ENCODE data around the gene MRTO4. TPM values are rescaled to one million over a fixed set of nuclear protein-coding genes. Genes with fewer than 3 reads are reported as not detected.
"Not testable (repeated sequence)": the region's sequence is repeated elsewhere in the genome, so short reads cannot be mapped to it uniquely, and the experiment has no call there.

MRTO4 gene
- total RNA-seq, 1 experiment from 2014 or later: 90.1 TPM

GRCh38 chr1:19273106-19273843 lies 21.7 kb downstream of the MRTO4 start:
- no TSS peak for BruUV-seq (replicated peaks)
- Histone ChIP-seq H3K27ac (ENCODE audit: low read length) (no peak overlapping the region), H3K4me1 (ENCODE audit: control insufficient read depth, insufficient read depth, low read length) (no peaks in the 10 kb centered on the region), H3K27me3 (ENCODE audit: control insufficient read depth, insufficient read depth, low read length) (no peaks in the 10 kb centered on the region), H3K9me3 (ENCODE audit: control insufficient read depth, insufficient read depth, low read depth, low read length) (no peaks in the 10 kb centered on the region), H3K4me3 (ENCODE audit: low read depth in 2 of 2, low read length in 2 of 2) (no peak overlapping the region), H3K36me3 (ENCODE audit: control insufficient read depth, insufficient read depth, low read length) (no peaks in the 10 kb centered on the region)
- intact Hi-C loops (cut with micrococcal nuclease; ENCODE audit: unreplicated experiment): no loop called here
- in situ Hi-C loops (cut with HindIII; ENCODE audit: low pct_unique_long_range_greater_than_20kb, low sequenced_read_pairs): no loop called here
- POLR2A ChIA-PET: no interaction called here
- CTCF ChIA-PET: interaction anchor here (0.6 kb wide), 1 partner anchor 387 kb away, joined by 3 read pairs; no protein-coding TSS in a partner anchor
- DNase-seq (ENCODE audit: low read depth, low spot score) (no peak), ATAC-seq (no peak)
- no peak for TF ChIP-seq REST (IDR thresholded peaks at IDR 0.05; ENCODE audit: insufficient read depth in 1 of 2, low read depth in 2 of 2, low read length in 1 of 2)
- TF ChIP-seq TCF7L2 (IDR thresholded peaks at IDR 0.05; ENCODE audit: low read depth, low read length): no peak
- TF ChIP-seq CTCF (IDR thresholded peaks at IDR 0.05): no peak
- no peak for TF ChIP-seq SIN3A (IDR thresholded peaks at IDR 0.05; ENCODE audit: borderline replicate concordance, insufficient read depth, low read depth, low read length)
- no peak for TF ChIP-seq POLR2AphosphoS5 (IDR thresholded peaks at IDR 0.05; ENCODE audit: low read depth, low read length)

GRCh38 chr1:19273844-19274531 lies 22.4 kb downstream of the MRTO4 start:
- BruUV-seq (replicated peaks); in situ Hi-C loops (cut with HindIII; ENCODE audit: low pct_unique_long_range_greater_than_20kb, low sequenced_read_pairs); H3K4me1 ChIP-seq (ENCODE audit: control insufficient read depth, insufficient read depth, low read length); CTCF ChIA-PET; ATAC-seq; DNase-seq (ENCODE audit: low read depth, low spot score); H3K27me3 ChIP-seq (ENCODE audit: control insufficient read depth, insufficient read depth, low read length); H3K9me3 ChIP-seq (ENCODE audit: control insufficient read depth, insufficient read depth, low read depth, low read length); H3K4me3 ChIP-seq (ENCODE audit: low read depth in 2 of 2, low read length in 2 of 2); H3K27ac ChIP-seq (ENCODE audit: low read length); H3K36me3 ChIP-seq (ENCODE audit: control insufficient read depth, insufficient read depth, low read length); intact Hi-C loops (cut with micrococcal nuclease; ENCODE audit: unreplicated experiment); POLR2A ChIA-PET: not testable (repeated sequence)

- Histone ChIP-seq H3K27me3 (ENCODE audit: control insufficient read depth, insufficient read depth, low read length) (no peaks in the 10 kb centered on the region), H3K27ac (ENCODE audit: low read length) (no peak overlapping the region), H3K36me3 (ENCODE audit: control insufficient read depth, insufficient read depth, low read length) (no peaks in the 10 kb centered on the region), H3K4me1 (ENCODE audit: control insufficient read depth, insufficient read depth, low read length) (no peaks in the 10 kb centered on the region), H3K9me3 (ENCODE audit: control insufficient read depth, insufficient read depth, low read depth, low read length) (no peaks in the 10 kb centered on the region), H3K4me3 (ENCODE audit: low read depth in 2 of 2, low read length in 2 of 2) (no peak overlapping the region)
- DNase-seq (ENCODE audit: low read depth, low spot score) (no peak), ATAC-seq (no peak)
- CTCF ChIA-PET: no interaction called here
- intact Hi-C loops (cut with micrococcal nuclease; ENCODE audit: unreplicated experiment) (no loop called here), in situ Hi-C loops (cut with HindIII; ENCODE audit: low pct_unique_long_range_greater_than_20kb, low sequenced_read_pairs) (no loop called here)
- BruUV-seq (replicated peaks): no TSS peak
- POLR2A ChIA-PET: no interaction called here
- TF ChIP-seq POLR2AphosphoS5 (IDR thresholded peaks at IDR 0.05; ENCODE audit: low read depth, low read length): no peak
- no peak for TF ChIP-seq REST (IDR thresholded peaks at IDR 0.05; ENCODE audit: insufficient read depth in 1 of 2, low read depth in 2 of 2, low read length in 1 of 2)
- no peak for TF ChIP-seq TCF7L2 (IDR thresholded peaks at IDR 0.05; ENCODE audit: low read depth, low read length)
- no peak for TF ChIP-seq CTCF (IDR thresholded peaks at IDR 0.05)
- no peak for TF ChIP-seq SIN3A (IDR thresholded peaks at IDR 0.05; ENCODE audit: borderline replicate concordance, insufficient read depth, low read depth, low read length)
Observed at GRCh38 chr1:19274636-19275035, 23.0 kb downstream of the MRTO4 start.
